Neuronal stem cell (in vitro differentiated cells): ENCODE data around the gene RSU1.

Source experiments
- DNase-seq: peaks from one replicate; pipeline ENCODE4 v3.0.0-alpha.2; 2013; ENCODE audit warnings: low spot score
- H2AFZ ChIP-seq: one replicate; pipeline ENCODE4 v1.6.1; 2013; ENCODE audit warnings: mild to moderate bottlenecking, low read length, inconsistent platforms
- H2AK5ac ChIP-seq: 2 replicates; pipeline ENCODE4 v1.6.1; 2013; ENCODE audit warnings: low read depth, mild to moderate bottlenecking, inconsistent platforms, low read length, moderate library complexity, mixed read lengths
- H2BK120ac ChIP-seq: 2 replicates; pipeline ENCODE4 v1.6.1; 2013; ENCODE audit warnings: low read depth, mild to moderate bottlenecking, inconsistent platforms, low read length, moderate library complexity, mixed read lengths
- H2BK12ac ChIP-seq: one replicate; pipeline ENCODE4 v1.6.1; 2013; ENCODE audit warnings: low read length, inconsistent platforms
- H2BK15ac ChIP-seq: 2 replicates; pipeline ENCODE4 v1.6.1; 2013; ENCODE audit warnings: mild to moderate bottlenecking, low read length, inconsistent platforms, mixed read lengths
- H2BK5ac ChIP-seq: one replicate; pipeline ENCODE4 v1.6.1; 2013; ENCODE audit warnings: inconsistent platforms, mild to moderate bottlenecking, low read length, moderate library complexity
- H3K14ac ChIP-seq: one replicate; pipeline ENCODE4 v1.6.1; 2013; ENCODE audit warnings: low read length, inconsistent platforms
- H3K18ac ChIP-seq: 2 replicates; pipeline ENCODE4 v1.6.1; 2013; ENCODE audit warnings: low read length, inconsistent platforms
- H3K23ac ChIP-seq: 2 replicates; pipeline ENCODE4 v1.6.1; 2013; ENCODE audit warnings: low read depth, mild to moderate bottlenecking, mixed read lengths, low read length, inconsistent platforms; ENCODE audit not compliant: poor library complexity
- H3K27ac ChIP-seq: replicated peaks from 3 replicates; pipeline ENCODE4 v1.5.1; 2013; ENCODE audit warnings: low read length, inconsistent platforms
- H3K27me3 ChIP-seq, 3 experiments: 2 replicates each; pipeline ENCODE4 v1.6.1; 2013; ENCODE audit warnings: low read length in 3 of 3, mild to moderate bottlenecking in 2 of 3, inconsistent platforms in 1 of 3, low read depth in 1 of 3, mixed read lengths in 1 of 3, moderate library complexity in 1 of 3; ENCODE audit not compliant: control insufficient read depth in 3 of 3, insufficient read depth in 3 of 3
- H3K36me3 ChIP-seq, 2 donors: replicated peaks in 1 of 2; 2 replicates each; pipeline ENCODE4 v1.6.1; 2013; ENCODE audit warnings: low read length in 2 of 2; ENCODE audit not compliant: control insufficient read depth in 2 of 2, insufficient read depth in 2 of 2
- H3K4ac ChIP-seq: 2 replicates; pipeline ENCODE4 v1.6.1; 2013; ENCODE audit warnings: inconsistent platforms, mild to moderate bottlenecking, low read length, moderate library complexity
- H3K4me1 ChIP-seq, 2 donors: 1 replicate in 1 of 2; 2 replicates in 1 of 2; pipeline ENCODE4 v1.6.1; 2013; ENCODE audit warnings: low read length in 2 of 2, low read depth in 1 of 2; ENCODE audit not compliant: control insufficient read depth in 2 of 2, insufficient read depth in 1 of 2
- H3K4me2 ChIP-seq: one replicate; pipeline ENCODE4 v1.6.1; 2013; ENCODE audit warnings: mild to moderate bottlenecking, low read length, inconsistent platforms; ENCODE audit not compliant: insufficient read depth, poor library complexity, severe bottlenecking
- H3K4me3 ChIP-seq, 2 donors: 2 replicates each; pipeline ENCODE4 v1.5.1; 2013; ENCODE audit warnings: low read length in 2 of 2, mild to moderate bottlenecking in 2 of 2, inconsistent platforms in 1 of 2, moderate library complexity in 1 of 2
- H3K79me1 ChIP-seq: one replicate; pipeline ENCODE4 v1.6.1; 2013; ENCODE audit warnings: low read depth, mild to moderate bottlenecking, inconsistent platforms, low read length, moderate library complexity
- H3K9ac ChIP-seq: one replicate; pipeline ENCODE4 v1.6.1; 2013; ENCODE audit warnings: mild to moderate bottlenecking, low read depth, low read length, inconsistent platforms; ENCODE audit not compliant: poor library complexity
- H3K9me3 ChIP-seq, 2 donors: replicated peaks in 1 of 2; 2 replicates each; pipeline versions ENCODE3 to v1.6.1; 2013; ENCODE audit warnings: low read length in 2 of 2, mild to moderate bottlenecking in 2 of 2, inconsistent platforms in 1 of 2, low read depth in 1 of 2, mixed read lengths in 1 of 2, moderate library complexity in 1 of 2; ENCODE audit not compliant: control insufficient read depth in 2 of 2, insufficient read depth in 1 of 2
- H4K8ac ChIP-seq: one replicate; pipeline ENCODE4 v1.6.1; 2013; ENCODE audit warnings: low read depth, mild to moderate bottlenecking, inconsistent platforms, low read length, moderate library complexity
- H4K91ac ChIP-seq: one replicate; pipeline ENCODE4 v1.6.1; 2013; ENCODE audit warnings: low read length, low read depth, mild to moderate bottlenecking, inconsistent platforms; ENCODE audit not compliant: poor library complexity
- WGBS, 2 donors: extraction: QIAGEN DNeasy Blood & Tissue Kit; methylation state at CpG; one replicate each; pipeline ENCODE4 v1.1.7; 2013; ENCODE audit warnings: missing lambda C conversion rate in 2 of 2, mixed read lengths in 1 of 2; ENCODE audit not compliant: insufficient read length in 2 of 2, insufficient replicate concordance in 1 of 2; ENCODE audit errors: extremely low coverage in 2 of 2; 5-methylcytosine and 5-hydroxymethylcytosine counted together

RSU1 gene

DNA sequence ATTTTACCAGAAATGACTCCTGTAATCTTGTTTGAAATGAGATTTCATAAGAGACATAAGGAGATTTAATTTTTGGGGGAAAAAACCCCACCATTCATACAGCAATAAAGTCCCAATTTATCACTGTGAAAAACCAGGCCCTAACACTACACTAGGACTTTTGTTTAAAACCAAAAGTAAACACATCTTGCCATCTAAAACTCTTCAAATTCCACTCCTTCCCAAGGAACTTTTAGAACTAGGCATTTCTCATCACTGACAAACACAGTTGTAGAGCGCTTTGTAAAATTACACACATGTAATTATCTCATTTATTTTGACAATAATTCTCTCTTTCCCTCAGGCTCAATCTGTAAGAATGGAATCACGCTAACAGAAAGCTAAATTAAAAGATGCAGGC lies 167.5 kb downstream of the RSU1 start:
- Histone ChIP-seq H3K36me3 (no peaks in the 10 kb centered on the region), H3K23ac (no peak overlapping the region), H3K14ac (no peak overlapping the region), H3K4ac (no peak overlapping the region), H3K18ac (no peak overlapping the region), H3K27me3 (no peaks in the 10 kb centered on the region), H2BK120ac (no peak overlapping the region), H3K4me3 (no peak overlapping the region), H3K79me1 (peaks cover 2% of the 10 kb centered on the region), H2BK15ac (no peak overlapping the region), H3K9me3 (no peaks in the 10 kb centered on the region), H4K8ac (no peak overlapping the region), H2AFZ (no peak overlapping the region), H3K4me1 (no peaks in the 10 kb centered on the region), H4K91ac (no peak overlapping the region), H2BK5ac (no peak overlapping the region), H3K4me2 (no peak overlapping the region), H3K9ac (no peak overlapping the region), H3K27ac (no peak overlapping the region), H2AK5ac (no peak overlapping the region), H2BK12ac (no peak overlapping the region)
- DNase-seq = no peak
- no CpG with 5 or more reads among the region's 2 CpGs for WGBS, 2 donors

- no peak overlapping the region for H3K14ac ChIP-seq
- H3K9ac ChIP-seq = no peak overlapping the region
- no peaks in the 10 kb centered on the region for H3K36me3 ChIP-seq
- no CpG with 5 or more reads among the region's 2 CpGs for WGBS, 2 donors
- H2BK120ac ChIP-seq = no peak overlapping the region
- H2AK5ac ChIP-seq = no peak overlapping the region
- no peak overlapping the region for H3K27ac ChIP-seq
- no peaks in the 10 kb centered on the region for H3K27me3 ChIP-seq
- H3K79me1 ChIP-seq = no peaks in the 10 kb centered on the region
- no peak overlapping the region for H3K4me3 ChIP-seq
- H3K18ac ChIP-seq = no peak overlapping the region
- no peak overlapping the region for H2BK12ac ChIP-seq
- H3K9me3 ChIP-seq = no peaks in the 10 kb centered on the region
- no peak overlapping the region for H4K91ac ChIP-seq
- no peak for DNase-seq
- no peak overlapping the region for H2BK15ac ChIP-seq
- H3K4ac ChIP-seq = no peak overlapping the region
- no peaks in the 10 kb centered on the region for H3K4me1 ChIP-seq
- no peak overlapping the region for H2BK5ac ChIP-seq
- H3K23ac ChIP-seq = no peak overlapping the region
- no peak overlapping the region for H3K4me2 ChIP-seq
- H2AFZ ChIP-seq = no peak overlapping the region
- H4K8ac ChIP-seq = no peak overlapping the region
These were observed 168.9 kb downstream of the RSU1 start for GRCh38 chr10:16648366-16648765.

GRCh38 chr10:16646181-16647059 lies 170.8 kb downstream of the RSU1 start:
- H3K14ac ChIP-seq = no peak overlapping the region
- H3K9ac ChIP-seq = no peak overlapping the region
- no peak overlapping the region for H4K91ac ChIP-seq
- no peak overlapping the region for H2BK120ac ChIP-seq
- no peak overlapping the region for H2AFZ ChIP-seq
- H2BK15ac ChIP-seq = no peak overlapping the region
- no peak overlapping the region for H3K4me3 ChIP-seq
- no peaks in the 10 kb centered on the region for H3K36me3 ChIP-seq
- H3K4me1 ChIP-seq = no peaks in the 10 kb centered on the region
- no peak overlapping the region for H3K23ac ChIP-seq
- no peaks in the 10 kb centered on the region for H3K27me3 ChIP-seq
- no peak overlapping the region for H3K27ac ChIP-seq
- H2BK12ac ChIP-seq = no peak overlapping the region
- WGBS, 2 donors = no CpG with 5 or more reads among the region's 13 CpGs
- H3K4ac ChIP-seq = no peak overlapping the region
- H3K18ac ChIP-seq = no peak overlapping the region
- H3K9me3 ChIP-seq = no peaks in the 10 kb centered on the region
- H3K4me2 ChIP-seq = no peak overlapping the region
- DNase-seq = no peak
- no peaks in the 10 kb centered on the region for H3K79me1 ChIP-seq
- no peak overlapping the region for H2BK5ac ChIP-seq
- H2AK5ac ChIP-seq = no peak overlapping the region
- H4K8ac ChIP-seq = no peak overlapping the region

DNA sequence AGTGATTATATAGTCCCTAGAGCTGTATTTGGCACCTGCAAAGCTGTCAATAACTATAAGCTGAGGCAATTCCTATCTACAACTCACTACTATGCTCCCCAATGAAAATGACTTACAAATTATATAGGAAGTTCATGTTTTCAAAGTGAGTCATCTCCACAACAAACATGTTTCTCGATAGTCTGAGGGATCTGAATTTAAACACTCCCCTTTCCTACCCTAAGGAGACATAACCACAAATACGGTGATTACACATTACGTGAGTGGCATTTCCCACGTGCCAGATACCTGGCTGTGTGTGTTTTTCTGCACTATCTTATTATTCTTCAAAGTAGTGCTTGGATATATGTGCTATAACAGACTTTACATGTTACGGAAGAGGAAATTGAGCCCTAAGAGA lies 173.1 kb downstream of the RSU1 start:
- H3K4me2 ChIP-seq = no peak overlapping the region
- H3K4me1 ChIP-seq = no peaks in the 10 kb centered on the region
- no peak overlapping the region for H3K4me3 ChIP-seq
- H2AK5ac ChIP-seq = no peak overlapping the region
- H2BK120ac ChIP-seq = no peak overlapping the region
- no peak overlapping the region for H4K91ac ChIP-seq
- no peak overlapping the region for H3K4ac ChIP-seq
- H3K27me3 ChIP-seq = no peaks in the 10 kb centered on the region
- H3K9me3 ChIP-seq = no peaks in the 10 kb centered on the region
- no peak overlapping the region for H2BK15ac ChIP-seq
- H3K14ac ChIP-seq = no peak overlapping the region
- no peak overlapping the region for H3K9ac ChIP-seq
- no peak for DNase-seq
- no peak overlapping the region for H3K18ac ChIP-seq
- no peak overlapping the region for H3K27ac ChIP-seq
- no peak overlapping the region for H2BK12ac ChIP-seq
- no peaks in the 10 kb centered on the region for H3K79me1 ChIP-seq
- no peak overlapping the region for H2AFZ ChIP-seq
- no peaks in the 10 kb centered on the region for H3K36me3 ChIP-seq
- no peak overlapping the region for H4K8ac ChIP-seq
- H2BK5ac ChIP-seq = no peak overlapping the region
- no peak overlapping the region for H3K23ac ChIP-seq
- WGBS, 2 donors = no CpG with 5 or more reads among the region's 5 CpGs
